ENCODE data around the gene RPL29.

DNA sequence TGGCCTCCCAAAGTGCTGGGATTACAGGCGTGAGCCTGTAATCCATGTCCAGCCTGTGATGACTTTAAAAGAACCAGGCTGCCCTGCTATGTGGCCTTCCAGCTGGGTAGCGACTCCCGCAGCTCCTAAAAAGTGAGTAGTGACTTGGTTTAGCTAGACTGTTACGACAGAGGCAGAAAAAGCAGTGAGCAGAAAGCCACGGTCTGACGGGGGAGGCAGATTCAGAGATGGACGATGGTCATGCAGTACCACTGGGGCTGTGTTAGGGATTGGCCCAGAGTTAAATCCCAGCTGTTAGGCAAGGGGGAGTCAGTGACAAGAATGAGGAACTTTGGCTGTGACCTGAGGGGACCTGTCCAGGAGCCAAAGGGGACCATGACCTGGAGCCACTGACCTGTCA lies 3.1 kb upstream of the RPL29 start:
- no peak for TF ChIP-seq POLR2A (IDR thresholded peaks at IDR 0.05)
- TF ChIP-seq, protein P1, sequence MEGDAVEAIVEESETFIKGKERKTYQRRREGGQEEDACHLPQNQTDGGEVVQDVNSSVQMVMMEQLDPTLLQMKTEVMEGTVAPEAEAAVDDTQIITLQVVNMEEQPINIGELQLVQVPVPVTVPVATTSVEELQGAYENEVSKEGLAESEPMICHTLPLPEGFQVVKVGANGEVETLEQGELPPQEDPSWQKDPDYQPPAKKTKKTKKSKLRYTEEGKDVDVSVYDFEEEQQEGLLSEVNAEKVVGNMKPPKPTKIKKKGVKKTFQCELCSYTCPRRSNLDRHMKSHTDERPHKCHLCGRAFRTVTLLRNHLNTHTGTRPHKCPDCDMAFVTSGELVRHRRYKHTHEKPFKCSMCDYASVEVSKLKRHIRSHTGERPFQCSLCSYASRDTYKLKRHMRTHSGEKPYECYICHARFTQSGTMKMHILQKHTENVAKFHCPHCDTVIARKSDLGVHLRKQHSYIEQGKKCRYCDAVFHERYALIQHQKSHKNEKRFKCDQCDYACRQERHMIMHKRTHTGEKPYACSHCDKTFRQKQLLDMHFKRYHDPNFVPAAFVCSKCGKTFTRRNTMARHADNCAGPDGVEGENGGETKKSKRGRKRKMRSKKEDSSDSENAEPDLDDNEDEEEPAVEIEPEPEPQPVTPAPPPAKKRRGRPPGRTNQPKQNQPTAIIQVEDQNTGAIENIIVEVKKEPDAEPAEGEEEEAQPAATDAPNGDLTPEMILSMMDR (IDR thresholded peaks at IDR 0.05), result no peak

All from suprapubic skin (tissue), 3 donors.